Measurements from ENCODE around the gene C19orf53. TPM values are rescaled to one million over a fixed set of nuclear protein-coding genes. Genes with fewer than 3 reads are reported as not detected.
A peak's percentile ranks its signal among the peaks of the same experiment; 100 is the strongest.

The C19orf53 gene
- total and polyA plus RNA-seq, 10 of the 15 experiments (the other 5 are each of a cell fraction or from before 2014, with no cell fraction given) = 109 to 449 (median 218) TPM

DNA sequence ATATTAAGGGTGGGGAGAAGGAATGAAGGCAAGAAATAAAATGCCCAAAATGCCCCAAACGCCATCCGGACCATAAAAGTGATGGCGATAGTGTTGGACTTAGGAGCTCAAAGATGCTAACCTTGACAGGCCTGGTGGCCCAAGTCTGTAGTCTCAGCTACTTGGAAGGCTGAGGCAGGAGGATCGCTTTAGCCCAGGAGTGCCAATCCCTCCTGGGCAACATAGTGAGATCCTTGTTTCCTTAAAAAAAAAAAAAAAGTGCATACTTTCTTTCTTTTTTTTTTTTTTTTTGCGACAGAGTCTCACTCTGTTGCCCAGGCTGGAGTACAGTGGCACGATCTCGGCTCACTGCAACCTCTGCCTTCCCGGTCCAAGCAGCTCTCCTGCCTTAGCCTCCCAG is 41.9 kb upstream of the C19orf53 start:
- in situ Hi-C loops (cut with MboI) (no loop called here), intact Hi-C loops (cut with micrococcal nuclease; ENCODE audit: unreplicated experiment) (no loop called here)
- Histone ChIP-seq H3K79me2 (ENCODE audit: control insufficient read depth, insufficient read depth, low read length) (no peaks in the 10 kb centered on the region), H3K4me3 (peak overlapping the region; percentile 77; the same call in 1 of the 2 replicates), H3K4me2 (ENCODE audit: control insufficient read depth, insufficient read depth) (peak overlapping the region; percentile 87), H3K27me3 (replicated peaks in 1 of 2; ENCODE audit: control insufficient read depth in 2 of 2, insufficient read depth in 2 of 2, low read length in 1 of 2) (no peaks in the 10 kb centered on the region), H3K4me1 (ENCODE audit: control insufficient read depth, insufficient read depth, low read length) (peaks cover 15% of the 10 kb centered on the region), H3K9ac (ENCODE audit: control insufficient read depth, insufficient read depth, low read length) (peak overlapping the region; percentile 74; the same call in 1 of the 2 replicates), H2AFZ (ENCODE audit: control insufficient read depth, low read depth, low read length) (no peak overlapping the region), H3K27ac (ENCODE audit: control insufficient read depth, insufficient read depth) (no peak overlapping the region), H3K36me3 (ENCODE audit: control insufficient read depth in 2 of 2, insufficient read depth in 2 of 2, low read length in 1 of 2) (no peaks in the 10 kb centered on the region), H3K9me3 (replicated peaks; ENCODE audit: control insufficient read depth, insufficient read depth, low read length) (no peaks in the 10 kb centered on the region; the same call in 2 of the 3 replicates), H4K20me1 (ENCODE audit: control insufficient read depth, insufficient read depth) (no peaks in the 10 kb centered on the region)
- SMC1A ChIA-PET (ENCODE audit: uncharacterized antibody, unreplicated experiment) = interaction anchor here (0.9 to 1.5 kb wide), 4 partner anchors 10 to 129 kb away, joined by 3 to 7 read pairs (median 4); no protein-coding TSS in a partner anchor
- DNase-seq (ENCODE audit: low read depth, low spot score) = no peak
- ATAC-seq = no peak
- RAD21 ChIA-PET (ENCODE audit: unreplicated experiment) = interaction anchor here (1.2 to 1.9 kb wide), 7 partner anchors 11 to 131 kb away, joined by 3 to 12 read pairs (median 5); partner anchors contain the start of genes C19orf53 and ZSWIM4
- TF ChIP-seq POLR2AphosphoS5 (IDR thresholded peaks at IDR 0.05; ENCODE audit: low read length) (no peak), SREBF2 (IDR thresholded peaks at IDR 0.05; ENCODE audit: low read length) (no peak), SP1 (IDR thresholded peaks at IDR 0.05; ENCODE audit: low read depth, low read length) (no peak), SREBF1 (IDR thresholded peaks at IDR 0.05; ENCODE audit: low read length) (no peak), NRF1 (conservative IDR thresholded peaks at IDR 0.05; ENCODE audit: low read depth, low read length) (no peak), IRF4 (IDR thresholded peaks at IDR 0.05; ENCODE audit: low read depth, low read length) (no peak), TCF7 (IDR thresholded peaks at IDR 0.05; ENCODE audit: borderline replicate concordance) (no peak)
- TF ChIP-seq, protein P1, sequence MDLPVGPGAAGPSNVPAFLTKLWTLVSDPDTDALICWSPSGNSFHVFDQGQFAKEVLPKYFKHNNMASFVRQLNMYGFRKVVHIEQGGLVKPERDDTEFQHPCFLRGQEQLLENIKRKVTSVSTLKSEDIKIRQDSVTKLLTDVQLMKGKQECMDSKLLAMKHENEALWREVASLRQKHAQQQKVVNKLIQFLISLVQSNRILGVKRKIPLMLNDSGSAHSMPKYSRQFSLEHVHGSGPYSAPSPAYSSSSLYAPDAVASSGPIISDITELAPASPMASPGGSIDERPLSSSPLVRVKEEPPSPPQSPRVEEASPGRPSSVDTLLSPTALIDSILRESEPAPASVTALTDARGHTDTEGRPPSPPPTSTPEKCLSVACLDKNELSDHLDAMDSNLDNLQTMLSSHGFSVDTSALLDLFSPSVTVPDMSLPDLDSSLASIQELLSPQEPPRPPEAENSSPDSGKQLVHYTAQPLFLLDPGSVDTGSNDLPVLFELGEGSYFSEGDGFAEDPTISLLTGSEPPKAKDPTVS (IDR thresholded peaks at IDR 0.05; ENCODE audit: low read depth, low read length) = no peak
- TF ChIP-seq, protein P2, sequence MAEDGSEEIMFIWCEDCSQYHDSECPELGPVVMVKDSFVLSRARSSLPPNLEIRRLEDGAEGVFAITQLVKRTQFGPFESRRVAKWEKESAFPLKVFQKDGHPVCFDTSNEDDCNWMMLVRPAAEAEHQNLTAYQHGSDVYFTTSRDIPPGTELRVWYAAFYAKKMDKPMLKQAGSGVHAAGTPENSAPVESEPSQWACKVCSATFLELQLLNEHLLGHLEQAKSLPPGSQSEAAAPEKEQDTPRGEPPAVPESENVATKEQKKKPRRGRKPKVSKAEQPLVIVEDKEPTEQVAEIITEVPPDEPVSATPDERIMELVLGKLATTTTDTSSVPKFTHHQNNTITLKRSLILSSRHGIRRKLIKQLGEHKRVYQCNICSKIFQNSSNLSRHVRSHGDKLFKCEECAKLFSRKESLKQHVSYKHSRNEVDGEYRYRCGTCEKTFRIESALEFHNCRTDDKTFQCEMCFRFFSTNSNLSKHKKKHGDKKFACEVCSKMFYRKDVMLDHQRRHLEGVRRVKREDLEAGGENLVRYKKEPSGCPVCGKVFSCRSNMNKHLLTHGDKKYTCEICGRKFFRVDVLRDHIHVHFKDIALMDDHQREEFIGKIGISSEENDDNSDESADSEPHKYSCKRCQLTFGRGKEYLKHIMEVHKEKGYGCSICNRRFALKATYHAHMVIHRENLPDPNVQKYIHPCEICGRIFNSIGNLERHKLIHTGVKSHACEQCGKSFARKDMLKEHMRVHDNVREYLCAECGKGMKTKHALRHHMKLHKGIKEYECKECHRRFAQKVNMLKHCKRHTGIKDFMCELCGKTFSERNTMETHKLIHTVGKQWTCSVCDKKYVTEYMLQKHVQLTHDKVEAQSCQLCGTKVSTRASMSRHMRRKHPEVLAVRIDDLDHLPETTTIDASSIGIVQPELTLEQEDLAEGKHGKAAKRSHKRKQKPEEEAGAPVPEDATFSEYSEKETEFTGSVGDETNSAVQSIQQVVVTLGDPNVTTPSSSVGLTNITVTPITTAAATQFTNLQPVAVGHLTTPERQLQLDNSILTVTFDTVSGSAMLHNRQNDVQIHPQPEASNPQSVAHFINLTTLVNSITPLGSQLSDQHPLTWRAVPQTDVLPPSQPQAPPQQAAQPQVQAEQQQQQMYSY (CRISPR knock-in tag; IDR thresholded peaks at IDR 0.05) = no peak
- no peak for FAIRE-seq
- POLR2A ChIA-PET = interaction anchor here (0.6 to 1.2 kb wide), 5 partner anchors 41 to 1399 kb away, joined by 3 to 6 read pairs (median 6); partner anchors contain the start of gene C19orf53
- WGBS (ENCODE audit: insufficient coverage, insufficient replicate concordance, low lambda C conversion rate, missing lambda C conversion rate) = 87% methylated on average over 5 of the region's 8 CpGs
- no TSS peak for BruUV-seq (replicated peaks)
- CTCF ChIA-PET = interaction anchor here (1.1 to 3.7 kb wide), 3 partner anchors 11 to 143 kb away, joined by 5 to 28 read pairs (median 6); no protein-coding TSS in a partner anchor

Measured in GM12878 (cell line).